Adrenal gland (tissue), 5 donors: Measurements from ENCODE around the gene PTGFRN.

Experiments
- POLR2A ChIP-seq, 2 donors: fragments of 450-650 bp; IDR thresholded peaks; one replicate each; pipeline ENCODE4 v1.6.1; 2017; ENCODE audit warnings: antibody characterized with exemption in 2 of 2, mild to moderate bottlenecking in 2 of 2, moderate library complexity in 1 of 2
- TF ChIP-seq, protein P1 (sequence below), 6 experiments: fragments of 450-650 bp in 4 of 6; fragments of 200-600 bp in 2 of 6; sonication (generic) in 1 of 6; IDR thresholded peaks; 1 replicate in 5 of 6; 2 replicates in 1 of 6; pipeline versions ENCODE4 v1.5.1 to v1.8.0; 2016 to 2021; ENCODE audit warnings: antibody characterized with exemption in 6 of 6, mild to moderate bottlenecking in 2 of 6, moderate library complexity in 1 of 6
- donor health status: DM: no; HTN: no; CAD: no.

DNA sequence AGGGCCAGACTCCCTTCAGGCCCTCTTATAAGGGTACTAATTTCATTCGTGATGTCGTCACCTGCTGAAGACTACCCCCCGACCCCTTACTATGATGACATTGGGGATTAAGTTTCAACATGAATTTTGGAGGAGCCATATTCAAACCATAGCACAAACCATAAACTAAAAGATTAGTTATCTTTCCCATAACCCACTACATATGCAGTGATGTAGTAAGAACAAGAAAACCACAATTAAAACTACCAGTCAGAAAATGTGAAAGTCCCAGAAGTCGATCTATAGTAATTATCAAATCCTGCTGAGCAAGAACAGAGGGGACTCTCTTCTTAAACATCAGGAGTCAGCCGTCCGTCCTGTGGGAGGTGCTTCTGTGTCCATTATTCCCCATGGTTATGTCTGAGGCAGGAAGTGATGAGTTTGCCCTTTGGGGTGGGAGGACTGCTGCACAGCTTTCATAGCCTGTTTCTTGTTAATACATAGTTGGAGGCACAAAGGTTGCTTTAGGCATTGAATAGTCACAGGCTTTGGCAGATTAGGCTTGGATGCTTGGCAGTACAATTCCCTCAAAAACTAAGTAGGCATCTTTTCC lies 35.9 kb upstream of the PTGFRN start:
- TF ChIP-seq, protein P1, sequence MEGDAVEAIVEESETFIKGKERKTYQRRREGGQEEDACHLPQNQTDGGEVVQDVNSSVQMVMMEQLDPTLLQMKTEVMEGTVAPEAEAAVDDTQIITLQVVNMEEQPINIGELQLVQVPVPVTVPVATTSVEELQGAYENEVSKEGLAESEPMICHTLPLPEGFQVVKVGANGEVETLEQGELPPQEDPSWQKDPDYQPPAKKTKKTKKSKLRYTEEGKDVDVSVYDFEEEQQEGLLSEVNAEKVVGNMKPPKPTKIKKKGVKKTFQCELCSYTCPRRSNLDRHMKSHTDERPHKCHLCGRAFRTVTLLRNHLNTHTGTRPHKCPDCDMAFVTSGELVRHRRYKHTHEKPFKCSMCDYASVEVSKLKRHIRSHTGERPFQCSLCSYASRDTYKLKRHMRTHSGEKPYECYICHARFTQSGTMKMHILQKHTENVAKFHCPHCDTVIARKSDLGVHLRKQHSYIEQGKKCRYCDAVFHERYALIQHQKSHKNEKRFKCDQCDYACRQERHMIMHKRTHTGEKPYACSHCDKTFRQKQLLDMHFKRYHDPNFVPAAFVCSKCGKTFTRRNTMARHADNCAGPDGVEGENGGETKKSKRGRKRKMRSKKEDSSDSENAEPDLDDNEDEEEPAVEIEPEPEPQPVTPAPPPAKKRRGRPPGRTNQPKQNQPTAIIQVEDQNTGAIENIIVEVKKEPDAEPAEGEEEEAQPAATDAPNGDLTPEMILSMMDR (IDR thresholded peaks at IDR 0.05) = no peak
- no peak for TF ChIP-seq POLR2A (IDR thresholded peaks at IDR 0.05)
